ENCODE data around the gene PLCB1. TPM values are rescaled to one million over a fixed set of nuclear protein-coding genes. Genes with fewer than 3 reads are reported as not detected.

Gene PLCB1
- total and polyA plus RNA-seq, 2 donors (not counting 3 experiments of a cell fraction or from before 2014, with no cell fraction given): 10.2 to 53.4 TPM

GRCh38 chr20:8803065-8803464 lies 671.0 kb downstream of the PLCB1 start:
- H3K36me3 ChIP-seq (ENCODE audit: control insufficient read depth in 2 of 2, extremely low read depth in 1 of 2, insufficient read depth in 2 of 2, low read length in 2 of 2): no peaks in the 10 kb centered on the region
- peak; percentile 46 for DNase-seq (ENCODE audit: low read depth, low spot score)
- H3K27ac ChIP-seq (ENCODE audit: insufficient read depth, low read depth, low read length): no peak overlapping the region
- no peaks in the 10 kb centered on the region for H3K9me3 ChIP-seq (replicated peaks; ENCODE audit: control insufficient read depth, insufficient read depth, low read length)
- ChIA-PET CTCF (interaction anchor here (0.6 to 1.9 kb wide), 2 partner anchors 9 to 335 kb away, joined by 3 to 5 read pairs; no protein-coding TSS in a partner anchor), POLR2A (interaction anchor here (0.7 kb wide), 1 partner anchor 1839 kb away, joined by 5 read pairs; no protein-coding TSS in a partner anchor)
- H3K4me1 ChIP-seq (ENCODE audit: control insufficient read depth, extremely low read depth, insufficient read depth, low read length): no peaks in the 10 kb centered on the region
- no peak for FAIRE-seq
- H4K20me1 ChIP-seq (replicated peaks; ENCODE audit: control insufficient read depth, extremely low read depth, insufficient read depth, low read length): no peaks in the 10 kb centered on the region
- no peaks in the 10 kb centered on the region for H3K27me3 ChIP-seq (ENCODE audit: control insufficient read depth in 2 of 2, insufficient read depth in 2 of 2, low read length in 2 of 2)
- no peaks in the 10 kb centered on the region for H3K79me2 ChIP-seq (ENCODE audit: control insufficient read depth, insufficient read depth, low read length)
- no peaks in the 10 kb centered on the region for H3K9me1 ChIP-seq (replicated peaks; ENCODE audit: control insufficient read depth, extremely low read depth, insufficient read depth, low read length)
- no peak overlapping the region for H2AFZ ChIP-seq (ENCODE audit: low read depth, low read length)
- no peak for TF ChIP-seq MAX (IDR thresholded peaks at IDR 0.05; ENCODE audit: insufficient read depth, insufficient read length)
- TF ChIP-seq POLR2A (IDR thresholded peaks at IDR 0.05; ENCODE audit: low read depth, low read length): no peak
- TF ChIP-seq EZH2 (IDR thresholded peaks at IDR 0.05; ENCODE audit: borderline replicate concordance, low read depth, low read length, severe bottlenecking): no peak
- no peak for TF ChIP-seq MYC (IDR thresholded peaks at IDR 0.05; ENCODE audit: low read depth, low read length)
- no peak overlapping the region for H3K4me3 ChIP-seq (replicated peaks in 1 of 3; ENCODE audit: insufficient read depth in 1 of 3, low read depth in 1 of 3, low read length in 3 of 3)
- H3K9ac ChIP-seq (replicated peaks; ENCODE audit: extremely low read depth, insufficient read depth, low read length): no peak overlapping the region
- H3K4me2 ChIP-seq (ENCODE audit: insufficient read depth, low read length): no peak overlapping the region
- dilution Hi-C loops (cut with MboI; ENCODE audit: extremely low pct_ligation_motif_present, low sequenced_read_pairs) (no loop called here), intact Hi-C loops (cut with micrococcal nuclease) (no loop called here)
- no TSS peak for BruUV-seq (replicated peaks)

GRCh38 chr20:8803941-8804340 lies 671.9 kb downstream of the PLCB1 start:
- H3K79me2 ChIP-seq (ENCODE audit: control insufficient read depth, insufficient read depth, low read length): no peaks in the 10 kb centered on the region
- no peak overlapping the region for H3K4me3 ChIP-seq (replicated peaks in 1 of 3; ENCODE audit: insufficient read depth in 1 of 3, low read depth in 1 of 3, low read length in 3 of 3)
- FAIRE-seq (no peak), DNase-seq (ENCODE audit: low read depth, low spot score) (no peak)
- BruUV-seq (replicated peaks): no TSS peak
- no peak overlapping the region for H3K27ac ChIP-seq (ENCODE audit: insufficient read depth, low read depth, low read length)
- intact Hi-C loops (cut with micrococcal nuclease): no loop called here
- no peak for TF ChIP-seq POLR2A (IDR thresholded peaks at IDR 0.05; ENCODE audit: low read depth, low read length)
- no peak for TF ChIP-seq JUN (IDR thresholded peaks at IDR 0.05; ENCODE audit: borderline replicate concordance, insufficient read depth, insufficient read length, low read depth)
- no peak for TF ChIP-seq FOS (IDR thresholded peaks at IDR 0.05; ENCODE audit: borderline replicate concordance, insufficient read depth, low read length)
- TF ChIP-seq EZH2 (IDR thresholded peaks at IDR 0.05; ENCODE audit: borderline replicate concordance, low read depth, low read length, severe bottlenecking): no peak
- no peak for TF ChIP-seq GATA2 (IDR thresholded peaks at IDR 0.05; ENCODE audit: insufficient read depth, insufficient read length, low read depth, low read length)
- TF ChIP-seq MYC (IDR thresholded peaks at IDR 0.05; ENCODE audit: low read depth, low read length): no peak
- TF ChIP-seq CTCF (IDR thresholded peaks at IDR 0.05; ENCODE audit: extremely low read depth in 1 of 2, insufficient read depth in 1 of 2, low read depth in 1 of 2, low read length in 2 of 2): no peak
- TF ChIP-seq MAX (IDR thresholded peaks at IDR 0.05; ENCODE audit: insufficient read depth, insufficient read length): no peak
- no peak overlapping the region for H3K4me2 ChIP-seq (ENCODE audit: insufficient read depth, low read length)
- H3K9me1 ChIP-seq (replicated peaks; ENCODE audit: control insufficient read depth, extremely low read depth, insufficient read depth, low read length): no peaks in the 10 kb centered on the region
- ChIA-PET CTCF (interaction anchor here (1.9 kb wide), 1 partner anchor 8 kb away, joined by 5 read pairs; no protein-coding TSS in a partner anchor), POLR2A (no interaction called here)
- dilution Hi-C loops (cut with MboI; ENCODE audit: extremely low pct_ligation_motif_present, low sequenced_read_pairs): no loop called here
- H3K9me3 ChIP-seq (replicated peaks; ENCODE audit: control insufficient read depth, insufficient read depth, low read length): no peaks in the 10 kb centered on the region
- H2AFZ ChIP-seq (ENCODE audit: low read depth, low read length): no peak overlapping the region
- H3K4me1 ChIP-seq (ENCODE audit: control insufficient read depth, extremely low read depth, insufficient read depth, low read length): no peaks in the 10 kb centered on the region
- H3K9ac ChIP-seq (replicated peaks; ENCODE audit: extremely low read depth, insufficient read depth, low read length): no peak overlapping the region
- H3K36me3 ChIP-seq (ENCODE audit: control insufficient read depth in 2 of 2, extremely low read depth in 1 of 2, insufficient read depth in 2 of 2, low read length in 2 of 2): no peaks in the 10 kb centered on the region
- no peaks in the 10 kb centered on the region for H4K20me1 ChIP-seq (replicated peaks; ENCODE audit: control insufficient read depth, extremely low read depth, insufficient read depth, low read length)
- no peaks in the 10 kb centered on the region for H3K27me3 ChIP-seq (ENCODE audit: control insufficient read depth in 2 of 2, insufficient read depth in 2 of 2, low read length in 2 of 2)
